Smooth muscle cell (in vitro differentiated cells): ENCODE data around the gene PKD1. TPM values are rescaled to one million over a fixed set of nuclear protein-coding genes. Genes with fewer than 3 reads are reported as not detected.
A peak's percentile ranks its signal among the peaks of the same experiment; 100 is the strongest.
"Not testable (repeated sequence)": the region's sequence is repeated elsewhere in the genome, so short reads cannot be mapped to it uniquely, and the experiment has no call there.

Source experiments
- DNase-seq: peaks from one replicate; lab custom pipeline; 2025; ENCODE audit not compliant: unreplicated experiment; lab: John Stamatoyannopoulos, UW
- H2AFZ ChIP-seq: fragments of 200-600 bp; sonication (generic); 2 replicates; pipeline ENCODE4 v1.6.0; 2016; ENCODE audit warnings: antibody characterized with exemption, low read depth, mild to moderate bottlenecking
- H3F3A ChIP-seq: fragments of 200-600 bp; sonication (generic); 2 replicates; pipeline ENCODE4 v1.6.0; 2017; ENCODE audit warnings: antibody characterized with exemption, low read depth
- H3K27ac ChIP-seq: fragments of 200-600 bp; sonication (generic); 2 replicates; pipeline ENCODE4 v1.5.1; 2016; ENCODE audit warnings: low read depth, mild to moderate bottlenecking
- H3K27me3 ChIP-seq: fragments of 200-600 bp; sonication (generic); 2 replicates; pipeline ENCODE4 v1.6.1; 2016; ENCODE audit warnings: low read depth, mild to moderate bottlenecking
- H3K36me3 ChIP-seq: fragments of 200-600 bp; sonication (generic); 2 replicates; pipeline ENCODE4 v1.5.1; 2016; ENCODE audit warnings: low read depth
- H3K4me1 ChIP-seq: fragments of 200-600 bp; sonication (generic); 2 replicates; pipeline ENCODE4 v1.5.1; 2016; ENCODE audit warnings: low read depth
- H3K4me2 ChIP-seq: fragments of 200-600 bp; sonication (generic); 2 replicates; pipeline ENCODE4 v1.6.0; 2016; ENCODE audit warnings: mild to moderate bottlenecking
- H3K4me3 ChIP-seq: fragments of 200-600 bp; sonication (generic); 2 replicates; pipeline ENCODE4 v1.5.1; 2016; ENCODE audit warnings: mild to moderate bottlenecking
- H3K79me2 ChIP-seq: fragments of 200-600 bp; sonication (generic); 2 replicates; pipeline ENCODE4 v1.6.0; 2016; ENCODE audit warnings: low read depth, mild to moderate bottlenecking
- H3K9ac ChIP-seq: fragments of 200-600 bp; sonication (generic); 2 replicates; pipeline ENCODE4 v1.6.0; 2016; ENCODE audit warnings: low read depth
- H3K9me3 ChIP-seq: fragments of 200-600 bp; sonication (generic); replicated peaks from 2 replicates; pipeline ENCODE4 v1.5.1; 2016; ENCODE audit warnings: low read depth
- H4K20me1 ChIP-seq: fragments of 200-600 bp; sonication (generic); 2 replicates; pipeline ENCODE4 v1.6.0; 2016; ENCODE audit warnings: low read depth
- CTCF ChIP-seq: fragments of 200-600 bp; sonication (generic); IDR thresholded peaks from 2 replicates; pipeline ENCODE4 v1.5.1; 2017; ENCODE audit warnings: borderline replicate concordance, mild to moderate bottlenecking, antibody characterized with exemption; ENCODE audit not compliant: insufficient read depth, poor library complexity, severe bottlenecking
- WGBS: methylation state at CpG from one replicate; pipeline ENCODE4 v1.1.7; 2016; ENCODE audit warnings: low lambda C conversion rate; 5-methylcytosine and 5-hydroxymethylcytosine counted together
- polyA plus RNA-seq: library from polyadenylated mRNA; unstranded; fragments of >200 nt; fragmentation: Nextera tagmentation; extraction: Ambion mirVana; gene quantifications from 2 replicates; pipeline ENCODE4 v1.2.1, GENCODE V29; 2016
- total RNA-seq: library from RNA; depleted of rRNA; stranded (reverse); fragments of >200 nt; gene quantifications from 2 replicates; pipeline ENCODE4 v1.2.3, GENCODE V29; 2014

The PKD1 gene
- total and polyA plus RNA-seq, 2 experiments from 2014 or later: 47.9 to 70.1 TPM

GRCh38 chr16:2143878-2144485, 8.3 kb upstream of the PKD1 start:
- Histone ChIP-seq H2AFZ (no peak overlapping the region), H3K4me2 (no peak overlapping the region), H3K27me3 (no peaks in the 10 kb centered on the region), H4K20me1 (peaks cover 19% of the 10 kb centered on the region), H3K79me2 (no peaks in the 10 kb centered on the region), H3K4me1 (no peaks in the 10 kb centered on the region), H3K36me3 (no peaks in the 10 kb centered on the region), H3K27ac (peak overlapping the region; percentile 44), H3F3A (peaks cover 8% of the 10 kb centered on the region), H3K4me3 (no peak overlapping the region), H3K9ac (peak overlapping the region; percentile 34), H3K9me3 (no peaks in the 10 kb centered on the region)
- 82% methylated on average over 17 of the region's 17 CpGs for WGBS
- TF ChIP-seq CTCF: no peak
- no peak for DNase-seq

GRCh38 chr16:2142942-2143877, 7.5 kb upstream of the PKD1 start:
- peaks cover 8% of the 10 kb centered on the region for H3F3A ChIP-seq
- H3K4me2 ChIP-seq: no peak overlapping the region
- H4K20me1 ChIP-seq: peaks cover 13% of the 10 kb centered on the region
- no peaks in the 10 kb centered on the region for H3K4me1 ChIP-seq
- WGBS: 87% methylated on average over 31 of the region's 31 CpGs
- peak overlapping the region; percentile 44 for H3K27ac ChIP-seq
- H2AFZ ChIP-seq: no peak overlapping the region
- no peak for TF ChIP-seq CTCF
- no peaks in the 10 kb centered on the region for H3K79me2 ChIP-seq
- H3K27me3 ChIP-seq: no peaks in the 10 kb centered on the region
- H3K9ac ChIP-seq: no peak overlapping the region
- no peak for DNase-seq
- no peak overlapping the region for H3K4me3 ChIP-seq
- H3K36me3 ChIP-seq: no peaks in the 10 kb centered on the region
- no peaks in the 10 kb centered on the region for H3K9me3 ChIP-seq

GRCh38 chr16:2135071-2135470, 627 bp downstream of the PKD1 start:
- H3K9ac ChIP-seq, H3K27me3 ChIP-seq, H3K9me3 ChIP-seq, H3K27ac ChIP-seq, H3K36me3 ChIP-seq, H2AFZ ChIP-seq, H3F3A ChIP-seq, DNase-seq, H3K4me1 ChIP-seq: not testable (repeated sequence)
- Histone ChIP-seq H3K4me2 (peak overlapping the region; percentile 85), H3K79me2 (peaks cover 36% of the 10 kb centered on the region), H4K20me1 (peaks cover 28% of the 10 kb centered on the region), H3K4me3 (peak overlapping the region; percentile 75)
- 0% methylated on average over 17 of the region's 42 CpGs for WGBS

- 66% methylated on average over 7 of the region's 12 CpGs for WGBS
- not testable (repeated sequence) for H3K4me2 ChIP-seq, H3K4me3 ChIP-seq
These were observed 1.9 kb downstream of the PKD1 start for GRCh38 chr16:2133797-2134196.

GRCh38 chr16:2129890-2130447, 5.7 kb downstream of the PKD1 start:
- 70% methylated on average over 21 of the region's 22 CpGs for WGBS
- DNase-seq: not testable (repeated sequence)

More at GRCh38 chr16:2133797-2134196, 1.9 kb downstream of the PKD1 start:
- H3K4me1 ChIP-seq, H3K9ac ChIP-seq, H3K36me3 ChIP-seq, DNase-seq, H3K27ac ChIP-seq, H3K9me3 ChIP-seq, H2AFZ ChIP-seq, H3K27me3 ChIP-seq, H3F3A ChIP-seq: not testable (repeated sequence)
- Histone ChIP-seq H3K79me2 (peaks cover 37% of the 10 kb centered on the region), H4K20me1 (peaks cover 40% of the 10 kb centered on the region)

GRCh38 chr16:2129251-2129650, 6.4 kb downstream of the PKD1 start:
- not testable (repeated sequence) for H2AFZ ChIP-seq, H3K9ac ChIP-seq, H3K27ac ChIP-seq, H3F3A ChIP-seq, H3K36me3 ChIP-seq, H3K27me3 ChIP-seq, H3K4me2 ChIP-seq, H3K9me3 ChIP-seq, DNase-seq, H3K4me3 ChIP-seq
- peaks cover 12% of the 10 kb centered on the region for H3K4me1 ChIP-seq
- peaks cover 52% of the 10 kb centered on the region for H3K79me2 ChIP-seq
- 18% methylated on average over 9 of the region's 11 CpGs for WGBS
- peaks cover 54% of the 10 kb centered on the region for H4K20me1 ChIP-seq

More at GRCh38 chr16:2129890-2130447, 5.7 kb downstream of the PKD1 start:
- not testable (repeated sequence) for H2AFZ ChIP-seq, H3K4me1 ChIP-seq, H3F3A ChIP-seq, H3K4me3 ChIP-seq, H3K4me2 ChIP-seq, H3K36me3 ChIP-seq, H3K9ac ChIP-seq, H3K9me3 ChIP-seq, H3K27me3 ChIP-seq
- peak overlapping the region; percentile 31 for H3K27ac ChIP-seq
- H4K20me1 ChIP-seq: peaks cover 54% of the 10 kb centered on the region
- H3K79me2 ChIP-seq: peaks cover 53% of the 10 kb centered on the region
